ENCODE results near the gene SLIT1. TPM values are rescaled to one million over a fixed set of nuclear protein-coding genes. Genes with fewer than 3 reads are reported as not detected.

SLIT1 gene
- total RNA-seq, 4 donors from 2014 or later: 0.28 to 1.7 TPM; not detected in 2

- Histone ChIP-seq H3K4me3 (no peak overlapping the region), H3K27me3 (no peaks in the 10 kb centered on the region), H3K4me1 (no peaks in the 10 kb centered on the region), H3K9me3 (peaks cover 0 to 8% (median 2%) of the 10 kb centered on the region in 4 donors), H3K27ac (no peak overlapping the region), H3K36me3 (no peaks in the 10 kb centered on the region)
- no peak for DNase-seq
- TF ChIP-seq POLR2A (IDR thresholded peaks at IDR 0.05): no peak
- TF ChIP-seq CTCF (IDR thresholded peaks at IDR 0.05): no peak
Observed at GRCh38 chr10:97011397-97011796, 174.4 kb downstream of the SLIT1 start.

- Histone ChIP-seq H3K27me3 (no peaks in the 10 kb centered on the region), H3K36me3 (no peaks in the 10 kb centered on the region), H3K4me3 (no peak overlapping the region), H3K4me1 (no peaks in the 10 kb centered on the region), H3K27ac (no peak overlapping the region), H3K9me3 (peaks cover 0 to 11% (median 2%) of the 10 kb centered on the region in 4 donors)
- no peak for DNase-seq
- TF ChIP-seq POLR2A (IDR thresholded peaks at IDR 0.05): no peak
- no peak for TF ChIP-seq CTCF (IDR thresholded peaks at IDR 0.05)
Observed at GRCh38 chr10:97010695-97011206, 175.0 kb downstream of the SLIT1 start.

DNA sequence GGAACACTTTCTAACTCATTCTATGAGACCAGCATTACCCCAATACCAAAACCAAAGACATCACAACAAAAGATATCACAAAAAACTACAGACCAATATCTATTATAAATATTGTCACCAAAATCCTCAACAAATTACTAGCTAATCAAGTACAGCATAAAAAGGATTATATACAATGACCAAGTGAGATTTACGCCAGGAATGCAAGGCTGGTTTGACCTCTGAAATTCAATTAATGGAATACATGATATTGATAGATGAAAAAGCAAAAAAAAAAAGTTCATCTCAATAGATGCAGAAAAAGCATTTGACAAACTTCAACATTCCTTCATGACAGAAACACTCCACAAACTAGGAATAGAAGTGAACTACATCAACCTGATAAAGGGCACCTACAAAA is 178.3 kb downstream of the SLIT1 start:
- H3K36me3 ChIP-seq: no peaks in the 10 kb centered on the region
- no peaks in the 10 kb centered on the region for H3K4me1 ChIP-seq
- no peaks in the 10 kb centered on the region for H3K27me3 ChIP-seq
- H3K9me3 ChIP-seq: peaks cover 0 to 11% (median 2%) of the 10 kb centered on the region in 4 donors
- DNase-seq: no peak
- TF ChIP-seq CTCF (IDR thresholded peaks at IDR 0.05) (no peak), POLR2A (IDR thresholded peaks at IDR 0.05) (no peak)
- no peak overlapping the region for H3K27ac ChIP-seq
- H3K4me3 ChIP-seq: no peak overlapping the region

GRCh38 chr10:97006364-97006763 is 179.4 kb downstream of the SLIT1 start:
- Histone ChIP-seq H3K27me3 (no peaks in the 10 kb centered on the region), H3K36me3 (no peaks in the 10 kb centered on the region), H3K9me3 (peaks cover 0 to 11% (median 2%) of the 10 kb centered on the region in 4 donors), H3K4me3 (no peak overlapping the region), H3K27ac (no peak overlapping the region), H3K4me1 (peaks cover 0 to 3% (median 0%) of the 10 kb centered on the region in 4 donors)
- no peak for DNase-seq
- no peak for TF ChIP-seq POLR2A (IDR thresholded peaks at IDR 0.05)
- TF ChIP-seq CTCF (IDR thresholded peaks at IDR 0.05): no peak

DNA sequence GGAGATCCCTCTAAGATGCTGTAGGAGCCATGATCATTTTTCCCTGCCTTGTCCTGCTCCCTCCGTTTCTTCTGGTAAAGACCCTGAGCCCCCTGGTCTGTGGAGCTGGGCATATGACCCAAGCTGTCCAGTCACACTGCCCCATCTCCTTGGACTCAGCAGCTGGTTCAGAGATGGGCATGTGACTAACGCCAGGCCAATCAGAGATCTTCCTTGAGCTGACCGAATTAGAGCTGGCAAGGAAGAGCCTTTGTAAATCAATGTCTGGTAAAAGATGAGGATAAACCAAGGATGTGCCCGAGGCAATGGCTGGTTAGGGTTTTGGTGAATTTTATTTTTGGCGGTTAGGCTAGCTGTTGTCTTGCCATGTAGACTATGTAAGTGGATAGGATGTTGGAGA is 180.4 kb downstream of the SLIT1 start:
- Histone ChIP-seq H3K36me3 (no peaks in the 10 kb centered on the region), H3K4me1 (peaks cover 0 to 14% (median 1%) of the 10 kb centered on the region in 4 donors), H3K4me3 (no peak overlapping the region), H3K27ac (no peak overlapping the region), H3K27me3 (no peaks in the 10 kb centered on the region), H3K9me3 (peaks cover 0 to 11% (median 2%) of the 10 kb centered on the region in 4 donors)
- TF ChIP-seq POLR2A (IDR thresholded peaks at IDR 0.05) (no peak), CTCF (IDR thresholded peaks at IDR 0.05) (no peak)
- no peak for DNase-seq

- no peaks in the 10 kb centered on the region for H3K36me3 ChIP-seq
- peaks cover 0 to 11% (median 2%) of the 10 kb centered on the region in 4 donors for H3K9me3 ChIP-seq
- no peak for DNase-seq
- no peak for TF ChIP-seq POLR2A (IDR thresholded peaks at IDR 0.05)
- no peak for TF ChIP-seq CTCF (IDR thresholded peaks at IDR 0.05)
- H3K27me3 ChIP-seq: no peaks in the 10 kb centered on the region
- H3K27ac ChIP-seq: no peak overlapping the region
- no peak overlapping the region for H3K4me3 ChIP-seq
- peaks cover 0 to 19% (median 3%) of the 10 kb centered on the region in 4 donors for H3K4me1 ChIP-seq
Observed at GRCh38 chr10:97004591-97004990, 181.2 kb downstream of the SLIT1 start.
